Measurements from ENCODE around the gene HINT3. TPM values are rescaled to one million over a fixed set of nuclear protein-coding genes. Genes with fewer than 3 reads are reported as not detected.

The HINT3 gene
- total and polyA plus RNA-seq, 2 donors (not counting 3 experiments of a cell fraction or from before 2014, with no cell fraction given): 1.8 to 8.4 TPM

GRCh38 chr6:125927761-125928160, 28.8 kb upstream of the HINT3 start:
- Histone ChIP-seq H3K9ac (replicated peaks; ENCODE audit: extremely low read depth, insufficient read depth, low read length) (no peak overlapping the region), H4K20me1 (replicated peaks; ENCODE audit: control insufficient read depth, extremely low read depth, insufficient read depth, low read length) (no peaks in the 10 kb centered on the region), H3K4me2 (ENCODE audit: insufficient read depth, low read length) (no peak overlapping the region), H3K27me3 (ENCODE audit: control insufficient read depth in 2 of 2, insufficient read depth in 2 of 2, low read length in 2 of 2) (no peaks in the 10 kb centered on the region), H3K79me2 (ENCODE audit: control insufficient read depth, insufficient read depth, low read length) (no peaks in the 10 kb centered on the region), H3K4me3 (replicated peaks in 1 of 3; ENCODE audit: insufficient read depth in 1 of 3, low read depth in 1 of 3, low read length in 3 of 3) (no peak overlapping the region), H3K9me1 (replicated peaks; ENCODE audit: control insufficient read depth, extremely low read depth, insufficient read depth, low read length) (no peaks in the 10 kb centered on the region), H2AFZ (ENCODE audit: low read depth, low read length) (no peak overlapping the region), H3K27ac (ENCODE audit: insufficient read depth, low read depth, low read length) (no peak overlapping the region), H3K4me1 (ENCODE audit: control insufficient read depth, extremely low read depth, insufficient read depth, low read length) (no peaks in the 10 kb centered on the region), H3K36me3 (ENCODE audit: control insufficient read depth in 2 of 2, extremely low read depth in 1 of 2, insufficient read depth in 2 of 2, low read length in 2 of 2) (peaks cover 20 to 22% of the 10 kb centered on the region in 2 experiments), H3K9me3 (replicated peaks; ENCODE audit: control insufficient read depth, insufficient read depth, low read length) (no peaks in the 10 kb centered on the region)
- intact Hi-C loops (cut with micrococcal nuclease) (no loop called here), dilution Hi-C loops (cut with MboI; ENCODE audit: extremely low pct_ligation_motif_present, low sequenced_read_pairs) (no loop called here)
- DNase-seq (ENCODE audit: low read depth, low spot score) (no peak), FAIRE-seq (no peak)
- POLR2A ChIA-PET: no interaction called here
- BruUV-seq (replicated peaks): no TSS peak
- CTCF ChIA-PET: interaction anchor here (0.7 to 1.6 kb wide), 4 partner anchors 14 to 137 kb away, joined by 3 to 4 read pairs (median 4); partner anchors contain the start of genes HINT3 and NCOA7
- no peak for TF ChIP-seq MAX (IDR thresholded peaks at IDR 0.05; ENCODE audit: insufficient read depth, insufficient read length)
- TF ChIP-seq JUN (IDR thresholded peaks at IDR 0.05; ENCODE audit: borderline replicate concordance, insufficient read depth, insufficient read length, low read depth): no peak
- no peak for TF ChIP-seq EZH2 (IDR thresholded peaks at IDR 0.05; ENCODE audit: borderline replicate concordance, low read depth, low read length, severe bottlenecking)
- TF ChIP-seq GATA2 (IDR thresholded peaks at IDR 0.05; ENCODE audit: insufficient read depth, insufficient read length, low read depth, low read length): no peak
- TF ChIP-seq POLR2AphosphoS5 (IDR thresholded peaks at IDR 0.05; ENCODE audit: insufficient read depth, low read depth, low read length): no peak
- TF ChIP-seq CTCF (IDR thresholded peaks at IDR 0.05; ENCODE audit: extremely low read depth in 1 of 2, insufficient read depth in 1 of 2, low read depth in 1 of 2, low read length in 2 of 2): no peak
- no peak for TF ChIP-seq FOS (IDR thresholded peaks at IDR 0.05; ENCODE audit: borderline replicate concordance, insufficient read depth, low read length)
- no peak for TF ChIP-seq MYC (IDR thresholded peaks at IDR 0.05; ENCODE audit: low read depth, low read length)
- TF ChIP-seq POLR2A (IDR thresholded peaks at IDR 0.05; ENCODE audit: low read depth, low read length): no peak

All from endothelial cell of umbilical vein (primary cell).